ENCODE results near the gene SNX9.

SNX9 gene

DNA sequence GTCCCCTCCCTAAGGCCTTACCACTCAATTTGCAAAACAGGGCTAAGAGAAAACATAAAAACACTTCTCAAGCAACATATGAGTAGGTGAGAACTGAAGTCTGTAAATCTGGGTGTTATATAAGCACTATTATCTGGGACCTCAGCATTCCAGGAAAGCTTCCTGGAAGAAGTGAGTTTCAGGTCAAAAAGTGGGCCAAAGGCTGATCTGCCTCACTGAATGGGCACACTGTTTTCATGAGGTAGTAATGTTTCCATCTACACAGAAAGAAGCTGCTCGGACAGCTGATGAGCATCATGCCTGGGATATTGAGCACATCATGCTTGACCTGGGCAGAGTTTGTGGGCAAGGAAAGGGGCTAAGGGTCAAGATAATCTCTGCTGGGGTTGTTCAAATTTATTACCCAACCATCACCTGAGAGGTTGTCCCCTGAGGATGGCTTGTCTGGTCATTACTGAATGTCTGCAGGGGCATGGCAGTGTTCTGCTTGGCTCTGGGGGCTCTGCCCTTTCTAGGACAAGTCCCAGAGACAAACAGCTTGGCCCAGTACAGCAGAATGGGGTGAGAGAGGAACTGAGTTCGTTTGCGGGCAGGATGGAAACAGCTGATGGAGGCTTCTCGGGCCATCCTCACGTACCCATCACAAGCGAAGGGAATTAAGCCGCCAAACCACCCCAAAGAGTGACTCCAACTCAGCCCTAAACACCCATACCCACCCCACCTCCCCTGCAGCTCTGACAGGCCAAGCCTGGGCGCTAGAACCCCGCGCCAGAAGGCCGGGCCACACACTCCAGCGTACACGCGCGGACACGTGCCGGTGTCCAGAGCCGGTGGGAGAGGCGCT is 157.5 kb downstream of the SNX9 start:
- DNase-seq = no peak
- intact Hi-C loops (cut with DNase I) = no loop called here

DNA sequence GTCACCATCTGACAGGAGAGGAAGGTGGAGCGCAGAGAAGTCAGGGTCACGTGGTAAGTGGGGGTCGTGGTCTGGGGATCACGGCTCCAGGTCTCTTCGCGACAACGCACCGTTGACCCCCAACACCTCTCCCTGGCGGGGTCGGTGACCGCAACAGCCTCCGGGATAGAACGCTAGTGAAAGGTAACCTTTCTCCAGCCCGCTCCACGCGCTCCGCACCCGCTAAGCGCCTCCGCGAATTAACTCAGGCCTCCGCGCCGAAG is 158.0 kb downstream of the SNX9 start:
- intact Hi-C loops (cut with DNase I) = no loop called here
- peak in 2 of 42 donors; percentile 25 to 44 for DNase-seq

DNA sequence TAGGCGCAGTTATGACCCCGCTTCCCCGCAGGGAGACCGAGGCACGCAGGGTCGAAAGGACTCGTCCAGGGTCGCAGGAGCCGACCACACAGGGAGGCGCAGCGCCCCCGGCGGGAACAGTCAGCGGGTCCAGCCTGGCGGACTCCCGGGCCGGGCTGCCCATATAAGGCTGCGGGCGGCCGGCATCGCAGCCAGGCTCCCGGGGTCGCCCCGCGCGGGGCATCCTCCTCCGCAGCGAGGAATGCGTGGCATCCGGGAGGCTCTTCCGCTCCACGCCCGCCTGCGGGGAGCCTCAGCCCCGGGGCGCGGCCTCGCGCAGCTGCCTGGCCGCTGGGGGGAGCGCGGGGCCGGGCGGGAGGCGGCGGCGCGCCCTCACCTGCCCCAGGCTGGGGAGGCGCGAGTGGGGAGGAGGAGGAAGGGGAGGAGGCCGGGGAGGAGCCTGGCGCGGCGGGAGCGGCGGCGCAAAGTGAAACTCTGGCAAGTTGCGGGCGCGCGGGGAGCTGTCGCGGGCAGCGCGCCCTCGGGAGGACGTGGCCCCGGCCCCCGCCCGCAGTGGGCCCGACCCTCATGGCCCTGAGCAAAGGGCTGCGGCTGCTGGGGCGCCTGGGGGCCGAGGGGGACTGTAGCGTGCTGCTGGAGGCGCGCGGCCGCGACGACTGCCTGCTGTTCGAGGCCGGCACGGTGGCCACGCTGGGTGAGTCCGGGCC is 158.5 kb downstream of the SNX9 start, which contains the start of gene SYNJ2:
TSS of gene SYNJ2 (plus strand) at position 469 of the 707 bp plus-strand sequence. CDS start at position 568, 99 bp downstream.
- DNase-seq = peak in 41 of 42 donors; percentile 65 to 91 (median 80)
- intact Hi-C loops (cut with DNase I) = no loop called here

DNA sequence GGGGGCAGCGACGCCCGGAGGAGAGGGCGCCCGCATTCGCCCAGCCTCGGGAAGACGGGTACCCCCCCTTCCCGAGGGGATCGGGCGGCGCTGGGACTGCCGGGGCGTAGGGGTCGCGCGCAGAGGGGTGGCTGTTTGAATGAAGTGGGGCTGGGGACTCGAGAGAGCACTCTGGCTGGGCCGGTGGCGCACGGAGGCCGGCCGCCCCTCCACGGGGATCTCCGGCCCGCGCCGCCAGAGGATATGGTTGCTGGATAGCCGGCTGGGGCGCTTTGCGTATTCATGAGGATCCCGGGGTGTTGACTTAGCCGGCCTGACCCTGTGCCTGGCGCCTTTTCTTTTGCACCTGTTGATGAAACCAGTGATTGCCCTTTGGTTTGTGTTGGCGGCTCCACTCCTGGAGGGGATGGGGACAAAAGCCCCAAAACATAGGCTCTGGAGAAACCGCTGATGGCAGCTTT is 159.1 kb downstream of the SNX9 start:
- intact Hi-C loops (cut with DNase I) = no loop called here
- peak in 16 of 42 donors; percentile 22 to 69 (median 46) for DNase-seq

DNA sequence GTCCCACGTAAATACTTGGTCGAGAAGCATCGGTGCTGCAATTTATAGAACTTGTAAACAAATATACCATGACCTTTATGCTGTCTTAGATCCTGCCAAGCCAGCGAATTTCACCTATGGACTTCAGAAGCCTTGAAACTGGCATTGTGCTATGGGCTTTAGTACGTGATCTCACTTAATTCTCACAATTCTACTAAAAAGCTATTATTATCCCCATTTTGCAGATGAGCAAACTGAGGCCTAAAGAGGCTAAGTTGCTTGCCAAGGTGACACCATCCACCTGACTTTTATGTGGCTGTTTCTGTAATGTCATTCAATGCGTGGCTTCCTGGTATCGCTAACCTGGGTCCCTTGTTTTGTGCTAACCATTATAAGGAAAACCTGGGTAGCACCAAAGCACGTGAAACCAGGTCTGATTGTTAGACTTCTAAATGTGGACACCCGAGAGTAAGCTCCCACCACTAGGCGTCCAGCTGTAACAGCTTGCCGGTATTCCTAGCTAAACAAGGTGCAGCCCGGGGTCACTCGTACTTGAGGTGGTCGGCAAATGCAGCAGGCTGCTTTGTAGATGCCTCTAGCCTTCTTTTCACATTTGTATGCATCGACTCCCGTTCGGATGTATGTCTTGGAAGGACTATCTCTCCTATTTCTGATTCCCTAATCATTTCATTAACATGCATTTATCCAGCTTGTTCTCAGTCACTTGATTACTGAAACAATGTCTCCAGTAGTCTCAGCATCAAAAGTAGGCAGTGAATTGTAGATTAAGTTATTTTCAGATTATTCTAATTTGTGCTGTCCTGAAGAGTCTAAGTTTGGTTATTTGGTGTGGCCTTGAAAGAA is 159.7 kb downstream of the SNX9 start:
- DNase-seq = peak in 4 of 42 donors; percentile 30 to 60 (median 46)
- intact Hi-C loops (cut with DNase I) = no loop called here

DNA sequence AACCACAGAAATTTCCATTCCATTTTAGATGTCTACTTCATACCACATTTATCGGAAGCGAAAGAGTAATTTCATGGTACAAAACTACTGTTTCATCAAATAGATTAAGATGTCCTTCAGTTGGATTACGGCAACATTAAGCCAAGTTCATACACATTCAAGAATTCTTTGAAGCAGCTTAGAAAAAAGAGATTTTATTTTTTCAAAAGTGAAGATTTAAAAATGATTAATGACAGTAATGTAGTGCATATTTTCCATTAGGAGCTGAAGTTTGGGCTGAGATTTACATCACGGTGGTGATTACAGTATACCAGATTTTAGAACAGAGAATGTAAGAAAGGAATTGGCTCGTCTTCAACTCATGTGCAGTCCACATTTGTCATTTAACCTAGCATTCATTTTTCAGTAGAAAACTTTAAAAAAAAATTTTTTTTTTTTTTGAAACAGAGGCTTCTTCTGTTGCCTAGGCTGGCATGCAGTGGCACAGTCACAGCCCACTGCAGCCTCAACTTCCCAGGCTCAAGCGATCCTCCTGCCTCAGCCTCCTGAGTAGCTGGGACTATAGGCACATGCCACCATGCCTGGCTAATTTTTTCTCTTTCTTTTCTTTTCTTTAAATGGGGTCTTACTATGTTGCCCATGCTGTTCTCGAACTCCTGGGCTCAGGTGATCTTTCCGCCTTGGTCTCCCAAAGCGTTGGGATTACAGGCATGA is 160.5 kb downstream of the SNX9 start:
- peak in 1 of 42 donors; percentile 25 for DNase-seq
- intact Hi-C loops (cut with DNase I) = no loop called here

DNA sequence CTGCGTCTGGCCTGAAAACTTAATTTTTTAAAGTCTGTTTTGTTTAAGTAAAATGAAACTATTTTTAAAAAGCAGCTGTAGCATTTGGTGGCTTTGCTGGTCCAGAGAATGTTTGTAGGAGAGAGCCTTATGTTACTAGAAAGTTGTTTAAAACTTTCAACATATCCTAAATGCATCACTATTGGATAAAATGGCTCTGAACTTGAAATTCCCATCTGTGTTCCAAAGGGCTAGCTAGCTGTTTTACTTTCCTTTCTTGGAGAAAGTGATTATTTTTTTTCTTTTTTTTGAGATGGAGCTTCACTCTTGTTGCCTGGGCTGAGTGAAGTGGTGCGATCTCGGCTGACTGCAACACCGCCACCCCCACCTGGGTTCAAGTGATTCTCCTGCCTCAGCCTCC is 161.1 kb downstream of the SNX9 start:
- intact Hi-C loops (cut with DNase I) = no loop called here

DNA sequence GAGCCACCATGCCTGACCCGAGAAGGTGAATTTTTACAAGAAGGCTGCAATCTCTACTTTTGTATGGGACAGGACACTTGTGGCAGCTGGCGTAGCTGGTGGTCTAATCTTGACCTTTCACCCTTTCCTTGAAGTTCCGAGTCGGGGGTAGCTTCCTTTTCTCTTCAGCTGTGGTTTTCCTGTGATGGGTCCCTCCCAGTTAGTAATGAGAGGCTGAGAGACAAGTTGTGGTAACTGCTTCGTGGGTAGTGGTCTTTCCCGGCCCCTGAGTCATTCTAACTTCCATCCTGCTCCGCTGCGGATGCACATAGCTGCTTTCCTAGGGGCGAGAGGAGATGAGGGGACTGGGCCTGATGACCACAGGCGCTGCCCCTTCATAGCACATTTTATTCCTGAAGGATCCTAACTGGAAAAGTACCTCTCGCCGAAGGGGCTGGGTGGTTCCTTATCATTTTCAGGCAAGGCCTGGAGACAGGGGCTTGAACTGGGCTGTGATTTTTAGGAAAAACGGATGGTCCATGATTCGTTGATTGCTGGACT is 161.7 kb downstream of the SNX9 start:
- peak in 3 of 42 donors; percentile 6 to 30 (median 11) for DNase-seq
- intact Hi-C loops (cut with DNase I) = loop anchor here (5.0 kb wide), 1 partner anchor 88 kb away; no protein-coding TSS in a partner anchor

More for the DNA sequence above, 161.1 kb downstream of the SNX9 start:
- DNase-seq = no peak

DNA sequence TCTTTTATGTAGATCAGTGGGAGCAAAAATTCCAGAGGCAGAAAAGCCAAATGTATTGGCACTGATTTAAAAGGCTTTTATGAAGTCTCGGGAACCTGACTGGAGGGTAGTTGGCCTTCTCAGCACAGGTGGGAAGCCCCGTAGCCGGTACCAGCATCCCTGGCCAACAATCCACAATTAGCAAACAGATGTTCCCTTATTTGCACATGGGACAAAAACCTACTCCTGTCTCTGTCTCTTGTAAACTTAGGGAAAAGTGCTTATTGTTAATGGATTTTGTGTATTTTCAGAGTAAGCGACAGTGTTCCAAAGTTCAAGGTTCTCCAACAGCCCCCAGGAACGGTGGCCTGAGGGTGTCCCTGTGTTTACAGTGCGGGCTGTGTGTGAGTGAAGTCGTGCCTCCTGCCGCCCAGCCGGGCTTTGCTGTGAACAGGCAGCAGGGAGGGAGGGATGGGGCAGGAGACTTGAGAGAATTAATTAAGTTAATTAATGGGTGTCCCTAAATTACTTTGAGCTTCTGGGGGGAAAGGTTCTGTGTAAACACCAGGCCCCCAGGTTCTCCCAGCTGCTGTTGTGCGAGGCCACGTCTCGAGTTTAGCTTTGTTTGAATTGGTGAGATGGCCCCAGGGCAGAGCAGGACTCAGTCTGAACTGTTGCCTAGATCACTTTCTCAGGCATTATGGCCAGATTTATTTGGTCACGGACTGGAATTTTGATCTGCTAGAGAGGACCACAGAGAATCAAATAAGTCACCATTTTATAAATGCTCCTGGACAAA is 162.5 kb downstream of the SNX9 start:
- intact Hi-C loops (cut with DNase I) = loop anchor here (5.0 kb wide), 1 partner anchor 87 kb away; no protein-coding TSS in a partner anchor
- DNase-seq = peak in 13 of 42 donors; percentile 35 to 76 (median 49)

DNA sequence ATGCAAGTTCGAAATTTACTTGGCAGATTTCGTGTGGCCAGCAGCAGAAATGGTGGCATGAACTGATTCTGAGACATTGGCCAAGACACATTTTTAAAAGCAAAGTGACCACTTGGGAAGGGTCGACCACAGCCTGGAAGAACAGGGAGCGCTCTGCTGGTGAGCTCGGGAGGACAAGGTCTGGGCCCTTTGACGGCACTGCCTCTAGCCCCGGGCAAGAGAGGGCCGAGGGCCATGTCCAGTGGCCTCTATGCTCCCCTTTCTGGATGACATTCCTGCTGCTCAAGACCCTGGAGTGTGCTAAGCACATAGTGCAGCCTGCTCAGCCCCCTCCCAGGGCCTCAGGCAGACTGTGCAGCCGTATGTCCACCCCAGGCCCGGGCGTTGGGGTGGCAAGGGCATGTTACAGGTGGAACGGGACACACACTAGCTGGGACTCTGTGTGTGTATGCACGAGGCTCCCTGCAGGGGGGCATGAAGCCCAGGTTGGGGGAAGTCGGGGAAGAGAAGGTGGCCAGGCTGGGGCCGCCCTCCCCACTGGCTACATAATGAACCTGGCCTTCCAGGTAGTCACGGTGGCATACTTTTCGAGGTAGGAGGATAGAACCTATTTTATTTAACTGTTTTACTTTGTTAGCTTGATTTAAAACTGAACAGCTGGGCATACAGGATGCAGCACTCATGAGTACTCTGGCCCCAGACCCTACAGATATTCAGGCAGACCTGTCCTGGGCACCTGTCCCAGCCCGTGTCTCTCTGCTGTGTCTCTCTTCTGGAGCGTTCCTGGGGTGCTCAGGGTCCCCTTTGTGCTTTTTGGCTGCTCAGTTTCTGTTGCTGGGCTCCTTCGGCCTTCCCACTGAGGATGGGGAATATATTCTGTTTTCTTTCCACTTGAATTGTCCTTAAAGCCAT is 165.0 kb downstream of the SNX9 start:
- DNase-seq = peak in 2 of 42 donors; percentile 10 to 35
- intact Hi-C loops (cut with DNase I) = loop anchor here (5.0 kb wide), 1 partner anchor 84 kb away; no protein-coding TSS in a partner anchor

DNA sequence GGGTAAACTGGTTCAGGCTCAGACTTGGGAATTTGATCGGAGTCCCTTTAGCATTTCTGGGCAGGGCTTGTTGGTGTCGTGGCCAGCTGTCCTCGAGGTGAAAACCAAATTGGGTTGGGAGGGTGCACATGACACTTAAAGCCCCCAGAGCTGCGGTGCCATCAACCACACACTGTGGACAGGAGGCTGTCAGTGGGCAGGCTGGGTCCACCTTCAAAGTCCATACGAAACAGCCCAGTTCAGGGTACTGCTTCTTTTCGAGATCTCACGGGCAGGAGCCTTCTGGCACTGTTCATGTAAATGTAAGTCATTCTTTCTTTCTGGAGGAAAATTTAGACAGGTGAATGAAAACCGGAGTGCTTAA is 165.6 kb downstream of the SNX9 start:
- peak in 2 of 42 donors; percentile 12 to 32 for DNase-seq
- intact Hi-C loops (cut with DNase I) = loop anchor here (5.0 kb wide), 1 partner anchor 84 kb away; no protein-coding TSS in a partner anchor

DNA sequence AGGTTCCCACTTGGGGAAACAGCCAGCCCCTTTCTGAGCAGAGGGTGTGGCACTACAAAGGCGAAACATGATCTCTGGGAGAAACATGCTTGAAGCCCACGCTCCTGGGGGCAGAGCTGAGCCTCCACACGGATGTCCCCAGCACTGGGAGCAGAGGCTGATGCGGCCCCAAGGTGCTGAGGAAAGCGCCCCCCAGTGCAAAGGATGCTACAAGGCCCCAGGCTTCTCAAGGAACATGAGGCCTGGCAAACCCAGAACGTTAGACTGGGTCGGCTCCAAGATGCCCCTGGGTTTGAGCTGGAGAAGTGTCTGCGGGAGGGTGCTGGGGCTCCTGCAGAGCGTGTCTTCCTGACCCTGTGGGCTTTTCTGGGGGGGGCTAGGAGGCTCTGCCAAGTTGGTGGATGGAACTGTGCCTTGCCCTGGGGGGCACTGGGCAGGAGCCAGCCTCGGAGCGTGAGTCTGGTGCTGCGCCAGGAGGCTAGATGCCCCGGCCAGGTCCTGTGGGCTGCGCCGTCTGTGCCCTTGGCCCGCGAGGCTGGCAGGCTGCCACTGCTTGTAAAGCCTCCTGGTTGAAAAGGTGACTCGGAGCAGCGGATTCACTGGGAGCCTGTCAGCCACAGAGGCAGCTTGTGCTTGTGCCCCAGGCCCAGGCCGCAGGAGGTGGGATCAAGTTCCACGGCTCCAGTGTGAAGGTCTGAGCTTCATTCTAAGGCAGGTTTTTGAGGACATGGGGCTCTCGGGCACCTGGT is 166.7 kb downstream of the SNX9 start:
- intact Hi-C loops (cut with DNase I) = loop anchor here (5.0 kb wide), 1 partner anchor 83 kb away; no protein-coding TSS in a partner anchor
- DNase-seq = peak in 29 of 42 donors; percentile 18 to 74 (median 56)

DNA sequence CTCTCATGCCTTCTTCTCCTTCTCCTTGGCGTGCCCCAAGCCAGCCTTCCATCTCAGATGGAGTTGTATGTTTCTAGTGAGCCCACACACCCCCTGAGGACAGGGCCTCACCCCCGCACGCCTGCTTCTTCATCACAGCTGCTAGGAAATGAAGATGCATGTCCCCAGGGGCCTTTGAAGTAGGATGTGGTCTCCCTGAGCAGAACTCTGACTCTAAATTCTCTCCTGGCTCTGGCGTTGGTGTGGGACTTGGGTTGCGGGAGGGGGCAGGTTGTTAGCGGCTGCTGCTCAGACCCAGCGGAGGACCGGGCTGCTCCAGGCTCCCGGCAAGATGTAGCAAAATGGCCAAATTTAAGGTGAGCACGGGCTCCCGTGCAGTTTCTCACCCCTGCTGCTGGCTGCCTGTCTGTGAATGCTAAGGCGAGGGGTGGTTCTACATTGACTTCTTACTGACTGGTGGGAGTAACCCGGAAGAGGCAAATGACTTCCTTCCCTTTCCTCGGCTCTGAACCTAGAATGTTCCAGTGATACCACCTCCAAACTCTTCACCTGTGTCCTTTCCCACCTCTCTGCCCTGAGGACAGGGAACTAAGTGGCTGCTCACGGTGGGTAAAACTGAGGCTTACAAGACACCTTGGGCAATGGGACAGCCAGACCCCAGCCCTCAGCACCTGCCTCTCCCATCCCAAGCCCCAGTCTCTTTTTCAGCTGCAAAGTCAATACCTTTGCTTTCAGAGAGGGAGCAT is 167.4 kb downstream of the SNX9 start:
- DNase-seq = peak in 3 of 42 donors; percentile 7 to 37 (median 25)
- intact Hi-C loops (cut with DNase I) = no loop called here

DNA sequence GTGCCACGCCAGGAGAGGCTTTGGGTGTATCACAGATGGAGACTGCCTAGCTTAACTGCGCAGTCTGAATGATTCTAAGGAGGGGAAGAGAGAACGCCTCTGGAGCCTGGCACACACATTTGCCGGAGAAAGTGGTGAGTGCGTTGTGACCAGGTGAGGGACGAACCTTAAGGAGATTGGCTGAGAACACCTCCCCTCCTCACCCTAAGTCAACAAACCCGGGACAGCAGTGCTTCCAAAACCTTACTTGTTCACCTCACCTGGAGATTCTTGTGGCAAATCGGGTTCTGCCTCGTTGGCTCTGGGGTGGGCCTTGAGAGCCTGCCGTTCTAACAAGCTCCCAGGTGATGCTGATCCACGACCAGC is 168.0 kb downstream of the SNX9 start:
- intact Hi-C loops (cut with DNase I) = no loop called here
- DNase-seq = peak in 2 of 42 donors; percentile 8 to 31

DNA sequence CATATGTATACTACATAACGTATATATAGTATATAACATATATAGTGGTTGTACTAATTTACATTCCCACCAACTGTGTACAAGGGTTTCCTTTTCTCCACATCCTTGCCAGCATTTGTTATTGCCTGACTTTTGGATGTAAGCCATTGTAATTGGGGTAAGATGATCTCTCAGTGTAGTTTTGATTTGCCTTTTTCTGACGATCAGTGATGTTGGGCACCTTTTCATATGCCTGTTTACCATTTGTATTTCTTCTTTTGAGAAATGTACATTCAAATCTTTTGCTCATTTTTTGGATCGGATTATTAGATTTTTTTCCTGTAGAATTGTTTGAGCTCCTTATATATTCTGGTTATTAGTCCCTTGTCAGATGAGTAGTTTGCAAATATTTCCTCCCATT is 170.0 kb downstream of the SNX9 start:
- intact Hi-C loops (cut with DNase I) = no loop called here
- DNase-seq = no peak

All from head of caudate nucleus (tissue), 42 donors.